Neural progenitor cell (in vitro differentiated cells): ENCODE results near the gene MATCAP1. TPM values are rescaled to one million over a fixed set of nuclear protein-coding genes. Genes with fewer than 3 reads are reported as not detected.

Experiments used
- DNase-seq: peaks from one replicate; pipeline ENCODE4 v3.0.0-alpha.2; 2016; ENCODE audit warnings: low spot score
- H2AFZ ChIP-seq: fragments of 200-600 bp; sonication (generic); replicated peaks from 2 replicates; pipeline ENCODE4 v1.6.1; 2016; ENCODE audit warnings: antibody characterized with exemption
- H3F3A ChIP-seq: fragments of 200-600 bp; sonication (generic); 2 replicates; pipeline ENCODE4 v1.6.1; 2016; ENCODE audit warnings: antibody characterized with exemption, low read depth
- H3K27ac ChIP-seq: fragments of 200-600 bp; sonication (generic); 2 replicates; pipeline ENCODE4 v1.5.1; 2016; ENCODE audit warnings: mild to moderate bottlenecking
- H3K27me3 ChIP-seq: fragments of 200-600 bp; sonication (generic); 2 replicates; pipeline ENCODE4 v1.6.1; 2016; ENCODE audit warnings: mild to moderate bottlenecking, moderate library complexity
- H3K36me3 ChIP-seq: fragments of 200-600 bp; sonication (generic); 2 replicates; pipeline ENCODE4 v1.5.1; 2016
- H3K4me1 ChIP-seq: fragments of 200-600 bp; sonication (generic); 2 replicates; pipeline ENCODE4 v1.6.1; 2016; ENCODE audit warnings: mixed run types
- H3K4me2 ChIP-seq: fragments of 200-600 bp; sonication (generic); 2 replicates; pipeline ENCODE4 v1.6.1; 2016
- H3K4me3 ChIP-seq: fragments of 200-600 bp; sonication (generic); 2 replicates; pipeline ENCODE4 v1.5.1; 2016
- H3K79me2 ChIP-seq: fragments of 200-600 bp; sonication (generic); 2 replicates; pipeline ENCODE4 v1.6.1; 2016; ENCODE audit warnings: low read depth
- H3K9ac ChIP-seq: fragments of 200-600 bp; sonication (generic); 2 replicates; pipeline ENCODE4 v1.6.1; 2016
- H3K9me3 ChIP-seq: fragments of 200-600 bp; sonication (generic); 2 replicates; pipeline ENCODE4 v1.5.1; 2016; ENCODE audit warnings: low read depth
- H4K20me1 ChIP-seq: fragments of 200-600 bp; sonication (generic); 2 replicates; pipeline ENCODE4 v1.6.1; 2016; ENCODE audit warnings: low read depth
- H3K27ac Mint-ChIP-seq: 3 replicates; pipeline ENCODE4 v1.8.0; 2021; ENCODE audit warnings: mixed read lengths
- H3K27me3 Mint-ChIP-seq: 2 replicates; pipeline ENCODE4 v1.8.0; 2022; ENCODE audit warnings: low read depth, mild to moderate bottlenecking, inconsistent platforms, moderate library complexity, mixed read lengths; ENCODE audit not compliant: insufficient read depth
- H3K36me3 Mint-ChIP-seq: 3 replicates; pipeline ENCODE4 v1.8.0; 2021; ENCODE audit warnings: mixed read lengths
- H3K4me1 Mint-ChIP-seq: 3 replicates; pipeline ENCODE4 v1.8.0; 2021; ENCODE audit warnings: mixed read lengths
- H3K4me3 Mint-ChIP-seq: 3 replicates; pipeline ENCODE4 v1.8.0; 2021; ENCODE audit warnings: mild to moderate bottlenecking, moderate library complexity, mixed read lengths
- H3K9me3 Mint-ChIP-seq: 3 replicates; pipeline ENCODE4 v1.8.0; 2020; ENCODE audit warnings: mixed read lengths
- CTCF ChIP-seq: fragments of 200-600 bp; sonication (generic); IDR thresholded peaks from 2 replicates; pipeline ENCODE4 v1.5.1; 2017; ENCODE audit warnings: antibody characterized with exemption, mild to moderate bottlenecking
- EZH2 ChIP-seq: fragments of 200-600 bp; sonication (generic); IDR thresholded peaks from 2 replicates; pipeline ENCODE4 v1.6.1; 2017; ENCODE audit warnings: antibody characterized with exemption, mild to moderate bottlenecking, moderate library complexity
- EZH2phosphoT487 ChIP-seq: fragments of 200-600 bp; sonication (generic); IDR thresholded peaks from 2 replicates; pipeline ENCODE4 v1.6.1; 2017; ENCODE audit warnings: antibody characterized with exemption
- total RNA-seq: library from RNA; depleted of rRNA; stranded (reverse); fragments of >200 nt; gene quantifications from 2 replicates; pipeline ENCODE4 v1.2.3, GENCODE V29; 2015; ENCODE audit warnings: low replicate concordance

MATCAP1 gene
- total RNA-seq, 1 donor from 2014 or later: 15.7 TPM

DNA sequence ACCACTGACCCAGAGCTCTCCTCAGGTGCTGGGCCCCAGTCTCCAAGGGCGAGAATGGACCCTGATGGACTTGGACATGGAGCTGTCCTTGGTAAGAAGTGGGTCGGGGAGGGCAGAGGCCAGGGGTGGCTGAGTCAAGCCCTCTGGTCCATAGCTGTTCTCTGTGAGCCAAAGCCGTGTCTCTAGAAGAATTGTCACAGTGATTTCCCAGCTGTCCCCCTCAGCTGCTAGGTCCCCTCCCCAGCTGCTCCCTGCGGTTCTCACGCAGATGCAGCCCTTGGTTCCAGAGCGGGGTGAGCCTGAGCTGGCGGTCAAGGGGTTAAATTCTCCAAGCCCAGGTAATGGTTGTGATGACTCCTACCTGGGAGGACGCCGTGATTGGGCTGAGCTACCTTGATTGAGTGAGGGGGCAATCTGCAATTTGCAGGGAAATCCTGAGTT, 14.7 kb downstream of the MATCAP1 start:
- peaks cover 23% of the 10 kb centered on the region for H3K4me1 Mint-ChIP-seq
- H3K4me3 Mint-ChIP-seq: peak overlapping the region; percentile 27
- no peak overlapping the region for H3K27ac Mint-ChIP-seq
- no peak overlapping the region for H2AFZ ChIP-seq
- H3K4me2 ChIP-seq: no peak overlapping the region
- no peak for TF ChIP-seq EZH2
- no peak for TF ChIP-seq CTCF
- TF ChIP-seq EZH2phosphoT487: no peak
- peaks cover 30% of the 10 kb centered on the region for H3F3A ChIP-seq
- H3K36me3 ChIP-seq: no peaks in the 10 kb centered on the region
- peaks cover 100% of the 10 kb centered on the region for H3K27me3 ChIP-seq
- no peak overlapping the region for H3K27ac ChIP-seq
- peaks cover 36% of the 10 kb centered on the region for H4K20me1 ChIP-seq
- no peak for DNase-seq
- H3K9me3 Mint-ChIP-seq: no peaks in the 10 kb centered on the region
- no peaks in the 10 kb centered on the region for H3K36me3 Mint-ChIP-seq
- H3K4me3 ChIP-seq: no peak overlapping the region
- peaks cover 76% of the 10 kb centered on the region for H3K27me3 Mint-ChIP-seq
- no peaks in the 10 kb centered on the region for H3K9me3 ChIP-seq
- no peaks in the 10 kb centered on the region for H3K79me2 ChIP-seq
- no peak overlapping the region for H3K9ac ChIP-seq
- peaks cover 11% of the 10 kb centered on the region for H3K4me1 ChIP-seq

DNA sequence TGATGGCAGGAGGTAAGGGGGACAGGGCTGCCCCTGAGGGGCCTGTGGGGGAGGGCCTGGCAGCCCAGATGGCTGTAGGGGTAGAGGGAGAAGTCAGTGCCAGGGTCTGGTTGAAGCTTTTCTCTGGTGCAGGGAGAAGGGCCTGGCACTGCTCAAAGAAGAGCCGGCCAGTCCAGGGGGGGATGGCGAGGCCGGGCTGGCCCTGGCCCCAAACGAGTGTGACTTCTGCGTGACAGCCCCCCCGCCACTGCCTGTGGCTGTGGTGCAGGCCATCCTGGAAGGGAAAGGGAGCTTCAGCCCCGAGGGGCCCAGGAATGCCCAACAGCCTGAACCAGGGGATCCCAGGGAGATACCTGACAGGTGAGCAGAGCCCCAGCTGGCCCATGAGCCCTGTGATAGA, 16.2 kb downstream of the MATCAP1 start:
- no peak overlapping the region for H2AFZ ChIP-seq
- H3K4me1 Mint-ChIP-seq: peaks cover 12% of the 10 kb centered on the region
- DNase-seq: no peak

GRCh38 chr16:67166598-67167168, 17.1 kb downstream of the MATCAP1 start:
- H3K4me2 ChIP-seq: no peak overlapping the region
- H3K4me1 ChIP-seq: peaks cover 7% of the 10 kb centered on the region
- H3K36me3 ChIP-seq: no peaks in the 10 kb centered on the region
- Mint-ChIP-seq H3K4me3 (peak overlapping the region; percentile 21), H3K27ac (no peak overlapping the region), H3K36me3 (no peaks in the 10 kb centered on the region), H3K27me3 (peaks cover 68% of the 10 kb centered on the region), H3K4me1 (peaks cover 12% of the 10 kb centered on the region), H3K9me3 (no peaks in the 10 kb centered on the region)
- H4K20me1 ChIP-seq: peaks cover 39% of the 10 kb centered on the region
- H3K4me3 ChIP-seq: no peak overlapping the region
- H3K79me2 ChIP-seq: no peaks in the 10 kb centered on the region
- H3F3A ChIP-seq: peaks cover 27% of the 10 kb centered on the region
- H3K27ac ChIP-seq: no peak overlapping the region
- DNase-seq: no peak
- H3K27me3 ChIP-seq: peaks cover 100% of the 10 kb centered on the region
- H3K9me3 ChIP-seq: no peaks in the 10 kb centered on the region
- TF ChIP-seq CTCF (no peak), EZH2 (no peak), EZH2phosphoT487 (no peak)
- no peak overlapping the region for H2AFZ ChIP-seq
- no peak overlapping the region for H3K9ac ChIP-seq

More for the DNA sequence above, 16.2 kb downstream of the MATCAP1 start:
- Histone ChIP-seq H3K36me3 (no peaks in the 10 kb centered on the region), H3K27ac (no peak overlapping the region), H3K27me3 (peaks cover 100% of the 10 kb centered on the region), H3K79me2 (no peaks in the 10 kb centered on the region), H4K20me1 (peaks cover 30% of the 10 kb centered on the region), H3K4me1 (peaks cover 7% of the 10 kb centered on the region), H3K9me3 (no peaks in the 10 kb centered on the region), H3K4me3 (no peak overlapping the region), H3K4me2 (no peak overlapping the region), H3K9ac (no peak overlapping the region), H3F3A (peaks cover 24% of the 10 kb centered on the region)
- Mint-ChIP-seq H3K27ac (no peak overlapping the region), H3K4me3 (no peak overlapping the region), H3K9me3 (no peaks in the 10 kb centered on the region), H3K27me3 (peaks cover 67% of the 10 kb centered on the region), H3K36me3 (no peaks in the 10 kb centered on the region)
- TF ChIP-seq EZH2 (no peak), CTCF (no peak), EZH2phosphoT487 (no peak)
